ENCODE measurements around the gene TXLNA.

Gene TXLNA

GRCh38 chr1:32208469-32208868 is 29.0 kb downstream of the TXLNA start:
- in situ Hi-C loops (cut with MboI; ENCODE audit: low sequenced_read_pairs), result no loop called here

- in situ Hi-C loops (cut with MboI; ENCODE audit: low sequenced_read_pairs), result no loop called here
Measured at GRCh38 chr1:32208891-32209328, 29.4 kb downstream of the TXLNA start, which contains the start of gene DCDC2B. TSS of gene DCDC2B (plus strand) at chr1:32209089. CDS start at chr1:32209094, 5 bp downstream.

GRCh38 chr1:32215629-32216480 is 36.4 kb downstream of the TXLNA start:
- in situ Hi-C loops (cut with MboI; ENCODE audit: low sequenced_read_pairs), result no loop called here

GRCh38 chr1:32216566-32216965 is 37.1 kb downstream of the TXLNA start:
- in situ Hi-C loops (cut with MboI; ENCODE audit: low sequenced_read_pairs), result no loop called here

GRCh38 chr1:32219022-32219421 is 39.5 kb downstream of the TXLNA start:
- in situ Hi-C loops (cut with MboI; ENCODE audit: low sequenced_read_pairs), result no loop called here

GRCh38 chr1:32220746-32221580 is 41.5 kb downstream of the TXLNA start:
- in situ Hi-C loops (cut with MboI; ENCODE audit: low sequenced_read_pairs), result no loop called here

- in situ Hi-C loops (cut with MboI; ENCODE audit: low sequenced_read_pairs), result no loop called here
Measured at GRCh38 chr1:32221581-32221979, 42.1 kb downstream of the TXLNA start.

GRCh38 chr1:32221980-32222755 is 42.7 kb downstream of the TXLNA start, which contains the start of the genes EIF3I and TMEM234:
TSS of gene EIF3I (plus strand) at chr1:32222407. CDS start at chr1:32222442, 35 bp downstream.
TSS of gene TMEM234 (minus strand) at chr1:32222353. CDS start at chr1:32222322, 31 bp downstream.
- in situ Hi-C loops (cut with MboI; ENCODE audit: low sequenced_read_pairs), result no loop called here

GRCh38 chr1:32223683-32224082 is 44.2 kb downstream of the TXLNA start:
- in situ Hi-C loops (cut with MboI; ENCODE audit: low sequenced_read_pairs), result no loop called here

GRCh38 chr1:32224285-32224684 is 44.8 kb downstream of the TXLNA start:
- in situ Hi-C loops (cut with MboI; ENCODE audit: low sequenced_read_pairs), result no loop called here

GRCh38 chr1:32228771-32229170 is 49.3 kb downstream of the TXLNA start:
- in situ Hi-C loops (cut with MboI; ENCODE audit: low sequenced_read_pairs), result no loop called here

- in situ Hi-C loops (cut with MboI; ENCODE audit: low sequenced_read_pairs), result no loop called here
Measured at GRCh38 chr1:32231843-32232432, 52.5 kb downstream of the TXLNA start.

GRCh38 chr1:32232558-32233304 is 53.3 kb downstream of the TXLNA start:
- in situ Hi-C loops (cut with MboI; ENCODE audit: low sequenced_read_pairs), result no loop called here

GRCh38 chr1:32234792-32235191 is 55.3 kb downstream of the TXLNA start:
- in situ Hi-C loops (cut with MboI; ENCODE audit: low sequenced_read_pairs), result no loop called here

- in situ Hi-C loops (cut with MboI; ENCODE audit: low sequenced_read_pairs), result no loop called here
Measured at GRCh38 chr1:32239337-32239736, 59.9 kb downstream of the TXLNA start.

- in situ Hi-C loops (cut with MboI; ENCODE audit: low sequenced_read_pairs), result no loop called here
Measured at GRCh38 chr1:32239790-32240139, 60.3 kb downstream of the TXLNA start.

GRCh38 chr1:32240140-32240951 is 60.9 kb downstream of the TXLNA start:
- in situ Hi-C loops (cut with MboI; ENCODE audit: low sequenced_read_pairs), result no loop called here

GRCh38 chr1:32241001-32241763 is 61.7 kb downstream of the TXLNA start:
- in situ Hi-C loops (cut with MboI; ENCODE audit: low sequenced_read_pairs), result no loop called here

Data from HL-60/S4 treated with retinoic acid at 250 ng/mL for 4 days and 3 days (cell line).